BJ (cell line): Measurements from ENCODE around the gene CLCNKA. TPM values are rescaled to one million over a fixed set of nuclear protein-coding genes. Genes with fewer than 3 reads are reported as not detected.

Experiments used
- CTCF ChIA-PET: fragments of 350-600 bp; formaldehyde crosslinking; extraction: SDS; loops from one replicate; lab custom pipeline; 2021; ENCODE audit warnings: antibody characterized with exemption, inconsistent platforms; lab: Yijun Ruan, JAX
- POLR2A ChIA-PET: fragments of 300-600 bp; sonication (Branson Sonifier 250); formaldehyde crosslinking; extraction: SDS; loops from one replicate; lab custom pipeline; 2021; ENCODE audit warnings: antibody characterized with exemption; lab: Charles Lee
- DNase-seq: peaks from one replicate; pipeline ENCODE4 v3.0.0-alpha.2; 2011; ENCODE audit warnings: low read depth
- H3K27me3 ChIP-seq: 2 replicates; pipeline ENCODE4 v1.6.0; 2011; ENCODE audit warnings: low read length; ENCODE audit not compliant: control insufficient read depth, insufficient read depth
- H3K36me3 ChIP-seq: 2 replicates; pipeline ENCODE4 v1.5.1; 2011; ENCODE audit warnings: low read length; ENCODE audit not compliant: control insufficient read depth, insufficient read depth
- H3K4me3 ChIP-seq: 2 replicates; pipeline ENCODE4 v1.5.1; 2011; ENCODE audit warnings: low read depth, mild to moderate bottlenecking, control low read depth, low read length
- polyA minus RNA-seq: library from RNA; depleted of rRNA, polyadenylated mRNA; stranded (reverse); fragments of >200 nt; gene quantifications from 2 replicates; pipeline ENCODE4 v1.2.3, GENCODE V29; 2011; rRNA and poly(A)+ RNA removed
- polyA plus RNA-seq: library from polyadenylated mRNA; depleted of rRNA; stranded (reverse); fragments of >200 nt; gene quantifications from 2 replicates; pipeline ENCODE4 v1.2.3, GENCODE V29; 2011; rRNA removed
- TF ChIP-seq, protein P1 (sequence below): IDR thresholded peaks from 2 replicates; pipeline ENCODE4 v1.5.1; 2011; ENCODE audit warnings: low read depth, mild to moderate bottlenecking, control low read depth, inconsistent platforms, low read length, moderate library complexity; ENCODE audit not compliant: insufficient read depth

Gene CLCNKA
- 0.20 and 0.28 TPM in 2 replicates for polyA plus RNA-seq
- polyA minus RNA-seq = 0.19 TPM in 1 of 2 replicates, not detected in the other

GRCh38 chr1:16021681-16022080, at the start of gene CLCNKA:
TSS of gene CLCNKA (plus strand) at chr1:16022036. CDS start at chr1:16022620, 584 bp downstream.
- TF ChIP-seq, protein P1, sequence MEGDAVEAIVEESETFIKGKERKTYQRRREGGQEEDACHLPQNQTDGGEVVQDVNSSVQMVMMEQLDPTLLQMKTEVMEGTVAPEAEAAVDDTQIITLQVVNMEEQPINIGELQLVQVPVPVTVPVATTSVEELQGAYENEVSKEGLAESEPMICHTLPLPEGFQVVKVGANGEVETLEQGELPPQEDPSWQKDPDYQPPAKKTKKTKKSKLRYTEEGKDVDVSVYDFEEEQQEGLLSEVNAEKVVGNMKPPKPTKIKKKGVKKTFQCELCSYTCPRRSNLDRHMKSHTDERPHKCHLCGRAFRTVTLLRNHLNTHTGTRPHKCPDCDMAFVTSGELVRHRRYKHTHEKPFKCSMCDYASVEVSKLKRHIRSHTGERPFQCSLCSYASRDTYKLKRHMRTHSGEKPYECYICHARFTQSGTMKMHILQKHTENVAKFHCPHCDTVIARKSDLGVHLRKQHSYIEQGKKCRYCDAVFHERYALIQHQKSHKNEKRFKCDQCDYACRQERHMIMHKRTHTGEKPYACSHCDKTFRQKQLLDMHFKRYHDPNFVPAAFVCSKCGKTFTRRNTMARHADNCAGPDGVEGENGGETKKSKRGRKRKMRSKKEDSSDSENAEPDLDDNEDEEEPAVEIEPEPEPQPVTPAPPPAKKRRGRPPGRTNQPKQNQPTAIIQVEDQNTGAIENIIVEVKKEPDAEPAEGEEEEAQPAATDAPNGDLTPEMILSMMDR = no peak
- Histone ChIP-seq H3K36me3 (no peaks in the 10 kb centered on the region), H3K27me3 (peaks cover 2% of the 10 kb centered on the region), H3K4me3 (no peak within 1 kb of the TSS)
- POLR2A ChIA-PET = no interaction called here
- no peak for DNase-seq
- CTCF ChIA-PET = interaction anchor here (1.1 kb wide), 1 partner anchor 10 kb away, joined by 3 read pairs; no protein-coding TSS in a partner anchor

GRCh38 chr1:15972409-15972808, 49.4 kb upstream of the CLCNKA start:
- CTCF ChIA-PET = interaction anchor here (0.9 to 1.6 kb wide), 2 partner anchors 22 to 36 kb away, joined by 4 to 6 read pairs; no protein-coding TSS in a partner anchor
- DNase-seq = no peak

DNA sequence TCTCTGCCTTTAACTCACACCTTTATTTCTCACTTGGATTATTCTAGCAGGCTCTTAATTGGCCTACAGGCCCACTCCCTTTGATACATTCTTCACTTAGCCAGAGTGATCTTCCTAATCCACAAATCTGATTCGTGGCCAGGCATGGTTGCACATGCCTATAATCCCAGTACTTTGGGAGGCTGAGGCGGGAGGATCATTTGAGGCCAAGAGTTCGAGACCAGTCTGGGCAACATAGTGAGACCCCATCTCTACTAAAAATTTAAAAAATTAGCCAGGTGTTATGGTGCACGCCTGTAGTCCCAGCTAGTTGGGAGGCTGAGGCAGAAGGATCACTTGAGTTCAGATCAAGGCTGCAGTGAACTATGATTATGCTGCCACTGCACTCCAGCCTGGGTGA, 48.1 kb upstream of the CLCNKA start:
- DNase-seq = no peak
- POLR2A ChIA-PET = interaction anchor here (0.6 kb wide), 2 partner anchors 16 to 370 kb away, joined by 3 to 6 read pairs; no protein-coding TSS in a partner anchor
- Histone ChIP-seq H3K36me3 (peaks cover 10% of the 10 kb centered on the region), H3K4me3 (no peak overlapping the region), H3K27me3 (no peaks in the 10 kb centered on the region)
- CTCF ChIA-PET = no interaction called here
- TF ChIP-seq, protein P1 = no peak

More at GRCh38 chr1:15972409-15972808, 49.4 kb upstream of the CLCNKA start:
- Histone ChIP-seq H3K36me3 (peaks cover 10% of the 10 kb centered on the region), H3K4me3 (no peak overlapping the region), H3K27me3 (no peaks in the 10 kb centered on the region)
- TF ChIP-seq, protein P1 = no peak
- POLR2A ChIA-PET = interaction anchor here (0.6 kb wide), 1 partner anchor 12 kb away, joined by 3 read pairs; no protein-coding TSS in a partner anchor

- no peaks in the 10 kb centered on the region for H3K27me3 ChIP-seq
- ChIA-PET POLR2A (no interaction called here), CTCF (interaction anchor here (0.7 to 2.6 kb wide), 6 partner anchors 8 to 183 kb away, joined by 3 to 11 read pairs (median 6); no protein-coding TSS in a partner anchor)
- H3K4me3 ChIP-seq = peak overlapping the region; percentile 91
- H3K36me3 ChIP-seq = peaks cover 8% of the 10 kb centered on the region
- TF ChIP-seq, protein P1 = no peak
- no peak for DNase-seq
Measured at GRCh38 chr1:15974855-15975254, 47.0 kb upstream of the CLCNKA start.

DNA sequence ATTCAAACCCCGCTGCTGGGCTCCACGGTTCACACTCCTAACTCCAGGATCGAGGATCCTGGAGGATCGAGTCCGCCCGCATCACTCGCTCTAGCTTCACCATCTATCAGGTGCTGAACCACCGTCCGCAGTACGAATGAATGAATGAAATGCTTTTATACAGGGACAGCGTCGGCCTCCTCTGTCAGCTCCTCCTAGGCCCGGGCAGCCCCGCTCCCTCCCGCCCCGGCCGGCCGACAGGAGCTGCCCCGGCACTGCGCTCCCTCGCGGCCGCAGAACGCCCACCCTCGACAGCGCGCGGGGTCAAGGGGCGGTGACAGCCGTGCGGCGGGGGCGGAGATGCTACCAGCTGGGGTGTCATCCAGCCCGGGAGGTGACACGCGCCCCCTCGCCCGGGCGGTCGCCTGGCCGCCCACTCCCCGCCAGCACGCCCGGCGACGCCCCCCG, 46.5 kb upstream of the CLCNKA start:
- CTCF ChIA-PET = interaction anchor here (1.0 to 2.6 kb wide), 8 partner anchors 9 to 183 kb away, joined by 3 to 11 read pairs (median 4); no protein-coding TSS in a partner anchor

More for the DNA sequence above, 46.5 kb upstream of the CLCNKA start:
- DNase-seq = no peak
- POLR2A ChIA-PET = no interaction called here
- TF ChIP-seq, protein P1 = no peak; the same call in 1 of the 2 replicates
- no peaks in the 10 kb centered on the region for H3K27me3 ChIP-seq
- H3K4me3 ChIP-seq = peak overlapping the region; percentile 91
- H3K36me3 ChIP-seq = peaks cover 8% of the 10 kb centered on the region
